Right lobe of liver (tissue), 6 donors: ENCODE results near the gene FAM177B. TPM values are rescaled to one million over a fixed set of nuclear protein-coding genes. Genes with fewer than 3 reads are reported as not detected.
"Not testable (repeated sequence)": the region's sequence is repeated elsewhere in the genome, so short reads cannot be mapped to it uniquely, and the experiment has no call there.

Experiments used
- ATAC-seq, 4 donors: fragments of 200-7000 bp; cut with Tn5 transposase; one replicate each; pipeline ENCODE4 v1.9.1; 2020; ENCODE audit warnings: mild to moderate bottlenecking in 4 of 4, moderate library complexity in 4 of 4
- DNase-seq, 3 donors: peaks; one replicate each; pipeline ENCODE4 v3.0.0-alpha.2; 2020
- H3K27ac ChIP-seq, 3 donors: fragments of 200-600 bp; one replicate each; pipeline ENCODE4 v1.8.0; 2022
- H3K27me3 ChIP-seq, 2 donors: fragments of 200-600 bp; one replicate each; pipeline ENCODE4 v1.8.0; 2022
- H3K36me3 ChIP-seq, 4 donors: fragments of 200-600 bp; sonication (generic) in 1 of 4; one replicate each; pipeline versions ENCODE4 v1.5.1 to v1.8.0; 2017 to 2022; ENCODE audit warnings: control low read depth in 1 of 4
- H3K4me1 ChIP-seq, 4 donors: fragments of 200-600 bp; sonication (generic) in 1 of 4; one replicate each; pipeline versions ENCODE4 v1.5.1 to v1.8.0; 2017 to 2022; ENCODE audit warnings: control low read depth in 1 of 4
- H3K4me3 ChIP-seq, 3 donors: fragments of 200-600 bp; one replicate each; pipeline ENCODE4 v1.8.0; 2022
- H3K9me3 ChIP-seq, 4 donors: fragments of 200-600 bp; sonication (generic) in 1 of 4; one replicate each; pipeline versions ENCODE4 v1.5.1 to v1.8.0; 2017 to 2022; ENCODE audit warnings: control low read depth in 1 of 4
- POLR2A ChIP-seq: fragments of 450-650 bp; IDR thresholded peaks from one replicate; pipeline ENCODE4 v1.6.1; 2017; ENCODE audit warnings: antibody characterized with exemption, mild to moderate bottlenecking
- WGBS: methylation state at CpG from one replicate; pipeline ENCODE4 v1.1.6; 2018; ENCODE audit warnings: low coverage, low lambda C conversion rate; ENCODE audit not compliant: insufficient coverage; ENCODE audit errors: missing lambda C conversion rate; 5-methylcytosine and 5-hydroxymethylcytosine counted together
- intact Hi-C, 2 donors: fragments of 100-400 bp; cut with DNase I; formaldehyde crosslinking; loops; one replicate each; pipeline versions ENCODE4 v1.11.2 to v1.14.1; 2022
- total RNA-seq, 6 experiments: library from RNA; depleted of rRNA in 2 of 6; stranded (reverse); fragments of >200 nt in 2 of 6; fragmentation: NEBNext Ultra II Directional in 3 of 6; extraction: Animal tissue kit (Norgen Biotek cat#: 25700) in 3 of 6; gene quantifications; one replicate each; pipeline versions ENCODE4 v1.1.0 to v1.2.4, GENCODE V29; 2016 to 2023
- TF ChIP-seq, protein P1 (sequence below), 4 donors: fragments of 200-600 bp in 3 of 4; fragments of 450-650 bp in 1 of 4; IDR thresholded peaks; one replicate each; pipeline versions ENCODE4 v1.5.1 to v1.8.0; 2016 to 2022; ENCODE audit warnings: antibody characterized with exemption in 4 of 4, mild to moderate bottlenecking in 2 of 4
- donor health status: DM: no; HTN: yes; CAD: no.
- donor health status: DM: no; HTN: no; CAD: no.
- donor health status: DM: no; HTN: no; CAD: no.
- donor health status: DM: no; HTN: yes; CAD: no.
- donor health status: DM: no; HTN: yes; CAD: no.

The FAM177B gene
- total RNA-seq, 6 experiments from 2014 or later: 0.47 TPM; not detected in 5

DNA sequence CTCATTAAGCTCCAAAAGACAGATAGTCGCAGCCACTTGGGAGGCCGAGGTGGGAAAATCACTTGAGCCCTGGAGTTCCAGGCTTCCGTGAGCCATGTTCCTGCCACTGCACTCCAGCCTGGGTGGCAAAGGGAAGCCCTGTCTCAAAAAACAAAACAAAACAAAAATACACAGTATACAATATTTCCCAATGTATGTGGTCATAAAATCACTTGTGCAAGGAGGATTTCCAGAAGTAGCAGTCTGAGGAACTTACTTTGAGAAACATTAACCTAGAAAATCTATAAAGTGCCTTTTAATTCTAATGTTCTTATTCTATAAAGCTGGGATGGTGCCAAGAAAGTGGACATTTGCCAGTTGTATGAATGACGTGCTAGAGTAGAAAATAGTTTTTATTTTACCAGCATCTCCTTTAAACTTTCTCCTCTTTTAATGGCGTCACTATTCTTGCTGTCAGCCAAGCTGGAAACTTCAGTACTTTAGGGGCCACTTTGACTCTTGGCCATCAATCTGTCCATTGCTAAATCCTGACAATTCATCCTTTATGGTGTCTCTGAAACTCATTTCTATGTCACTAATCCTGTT, 22.5 kb downstream of the FAM177B start:
- Histone ChIP-seq H3K4me3 (no peak overlapping the region), H3K27ac (no peak overlapping the region), H3K27me3 (no peaks in the 10 kb centered on the region), H3K9me3 (no peaks in the 10 kb centered on the region), H3K4me1 (no peaks in the 10 kb centered on the region), H3K36me3 (no peaks in the 10 kb centered on the region)
- no peak for TF ChIP-seq POLR2A
- TF ChIP-seq, protein P1, sequence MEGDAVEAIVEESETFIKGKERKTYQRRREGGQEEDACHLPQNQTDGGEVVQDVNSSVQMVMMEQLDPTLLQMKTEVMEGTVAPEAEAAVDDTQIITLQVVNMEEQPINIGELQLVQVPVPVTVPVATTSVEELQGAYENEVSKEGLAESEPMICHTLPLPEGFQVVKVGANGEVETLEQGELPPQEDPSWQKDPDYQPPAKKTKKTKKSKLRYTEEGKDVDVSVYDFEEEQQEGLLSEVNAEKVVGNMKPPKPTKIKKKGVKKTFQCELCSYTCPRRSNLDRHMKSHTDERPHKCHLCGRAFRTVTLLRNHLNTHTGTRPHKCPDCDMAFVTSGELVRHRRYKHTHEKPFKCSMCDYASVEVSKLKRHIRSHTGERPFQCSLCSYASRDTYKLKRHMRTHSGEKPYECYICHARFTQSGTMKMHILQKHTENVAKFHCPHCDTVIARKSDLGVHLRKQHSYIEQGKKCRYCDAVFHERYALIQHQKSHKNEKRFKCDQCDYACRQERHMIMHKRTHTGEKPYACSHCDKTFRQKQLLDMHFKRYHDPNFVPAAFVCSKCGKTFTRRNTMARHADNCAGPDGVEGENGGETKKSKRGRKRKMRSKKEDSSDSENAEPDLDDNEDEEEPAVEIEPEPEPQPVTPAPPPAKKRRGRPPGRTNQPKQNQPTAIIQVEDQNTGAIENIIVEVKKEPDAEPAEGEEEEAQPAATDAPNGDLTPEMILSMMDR (IDR thresholded peaks at IDR 0.05): no peak
- 77% methylated on average over 5 of the region's 5 CpGs for WGBS
- ATAC-seq (no peak), DNase-seq (no peak)
- intact Hi-C loops: no loop called here

DNA sequence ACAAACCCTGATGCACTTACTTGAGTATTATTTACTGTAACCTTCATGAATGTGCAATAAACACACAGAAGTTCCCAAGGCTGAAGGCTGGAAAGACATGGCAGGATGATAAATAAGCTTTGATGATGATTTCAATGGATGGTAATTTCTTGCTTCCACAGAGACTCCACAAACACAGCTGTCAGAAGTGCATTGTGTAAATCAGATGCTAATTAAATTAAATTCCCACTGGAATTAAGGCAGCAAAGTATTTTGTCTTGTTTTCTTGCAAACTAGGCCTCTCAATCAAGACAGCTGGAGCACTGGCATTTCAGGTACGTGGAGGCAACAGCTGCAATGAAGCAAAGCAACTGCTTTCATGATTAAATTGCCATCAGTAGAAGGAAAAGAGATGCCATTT, 24.1 kb downstream of the FAM177B start:
- ATAC-seq: no peak
- Histone ChIP-seq H3K4me1 (no peaks in the 10 kb centered on the region), H3K36me3 (no peaks in the 10 kb centered on the region), H3K27me3 (no peaks in the 10 kb centered on the region), H3K4me3 (no peak overlapping the region), H3K9me3 (no peaks in the 10 kb centered on the region), H3K27ac (no peak overlapping the region)
- 73% methylated on average over 1 of the region's 1 CpG for WGBS
- TF ChIP-seq, protein P1 (IDR thresholded peaks at IDR 0.05): no peak
- no peak for TF ChIP-seq POLR2A
- intact Hi-C loops: no loop called here
- no peak for DNase-seq

DNA sequence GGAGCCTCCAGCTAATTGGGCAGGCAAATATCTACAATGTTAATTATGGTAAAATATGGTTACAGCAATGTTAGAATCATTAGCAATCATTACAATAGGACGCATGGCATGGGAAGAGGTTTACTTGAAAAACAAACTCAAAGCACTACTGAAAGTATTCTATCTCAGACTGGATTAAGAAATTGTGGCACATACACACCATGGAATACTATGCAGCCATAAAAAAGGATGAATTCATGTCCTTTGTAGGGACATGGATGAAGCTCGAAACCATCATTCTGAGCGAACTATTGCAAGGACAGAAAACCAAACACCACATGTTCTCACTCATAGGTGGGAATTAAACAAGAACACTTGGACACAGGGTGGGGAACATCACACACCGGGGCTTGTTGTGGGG, 25.2 kb downstream of the FAM177B start:
- H3K9me3 ChIP-seq, H3K27ac ChIP-seq, H3K4me1 ChIP-seq, H3K4me3 ChIP-seq, DNase-seq, H3K27me3 ChIP-seq, ATAC-seq, intact Hi-C loops, H3K36me3 ChIP-seq: not testable (repeated sequence)
- WGBS: 45% methylated on average over 4 of the region's 4 CpGs

DNA sequence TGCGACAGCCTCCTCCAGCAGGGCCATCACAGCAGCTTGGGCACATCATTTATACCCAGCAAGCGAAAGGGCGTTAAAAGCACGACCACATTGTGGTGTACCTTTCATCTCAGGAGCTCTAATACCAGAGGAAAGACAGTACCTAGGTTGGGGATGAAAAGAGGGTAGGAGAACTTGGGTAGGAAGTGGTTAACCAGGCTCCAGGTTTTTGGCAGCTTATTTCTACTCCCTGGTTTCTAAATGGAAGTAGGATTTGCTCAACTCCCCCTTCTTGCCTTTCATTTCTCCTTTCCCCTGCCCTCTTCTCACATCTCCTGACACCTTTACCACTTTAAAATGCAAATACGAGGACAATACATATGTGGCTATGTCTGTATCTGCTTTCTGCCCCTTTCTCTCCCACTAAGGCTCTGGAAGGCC, 30.2 kb downstream of the FAM177B start:
- no peak overlapping the region for H3K4me3 ChIP-seq
- ATAC-seq (no peak), DNase-seq (no peak)
- no peaks in the 10 kb centered on the region for H3K36me3 ChIP-seq
- H3K27me3 ChIP-seq: no peaks in the 10 kb centered on the region
- TF ChIP-seq POLR2A: no peak
- TF ChIP-seq, protein P1 (IDR thresholded peaks at IDR 0.05): no peak
- H3K4me1 ChIP-seq: no peaks in the 10 kb centered on the region
- no peak overlapping the region for H3K27ac ChIP-seq
- peaks cover 0 to 5% (median 0%) of the 10 kb centered on the region in 4 donors for H3K9me3 ChIP-seq
- intact Hi-C loops: no loop called here
- WGBS: 64% methylated on average over 5 of the region's 5 CpGs

DNA sequence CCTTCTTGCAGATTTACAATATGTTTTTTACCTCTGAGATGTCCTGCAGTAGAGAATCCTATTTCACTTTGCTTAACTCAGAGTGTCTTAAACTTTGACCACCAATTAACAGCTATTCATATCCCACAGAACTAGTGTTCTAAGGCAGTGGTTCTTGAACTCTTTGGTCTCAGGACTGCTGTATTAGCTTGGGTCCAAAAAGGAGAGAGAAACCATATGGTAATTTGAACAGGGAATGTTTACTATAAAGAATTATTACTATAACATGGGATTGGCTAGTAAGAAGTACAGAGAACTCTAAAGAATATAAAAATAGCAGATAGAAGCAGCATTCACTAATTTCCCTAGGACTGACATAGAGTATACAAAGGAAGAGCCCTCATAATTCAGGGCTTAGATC, 31.6 kb downstream of the FAM177B start:
- intact Hi-C loops: no loop called here
- Histone ChIP-seq H3K4me1 (no peaks in the 10 kb centered on the region), H3K27me3 (no peaks in the 10 kb centered on the region), H3K36me3 (no peaks in the 10 kb centered on the region), H3K9me3 (peaks cover 0 to 5% (median 0%) of the 10 kb centered on the region in 4 donors), H3K27ac (no peak overlapping the region), H3K4me3 (no peak overlapping the region)
- ATAC-seq (no peak), DNase-seq (no peak)
- no peak for TF ChIP-seq POLR2A
- TF ChIP-seq, protein P1 (IDR thresholded peaks at IDR 0.05): no peak
